ENCODE data around the gene RPS8. TPM values are rescaled to one million over a fixed set of nuclear protein-coding genes. Genes with fewer than 3 reads are reported as not detected.
A peak's percentile ranks its signal among the peaks of the same experiment; 100 is the strongest.
"Not testable (repeated sequence)": the region's sequence is repeated elsewhere in the genome, so short reads cannot be mapped to it uniquely, and the experiment has no call there.

The RPS8 gene
- polyA plus RNA-seq, 3 donors = 2,201 to 2,252 (median 2,214) TPM

- no peak for DNase-seq (ENCODE audit: low read depth in 3 of 3, low spot score in 2 of 3)
Measured at GRCh38 chr1:44817771-44818495, 42.6 kb downstream of the RPS8 start.

DNA sequence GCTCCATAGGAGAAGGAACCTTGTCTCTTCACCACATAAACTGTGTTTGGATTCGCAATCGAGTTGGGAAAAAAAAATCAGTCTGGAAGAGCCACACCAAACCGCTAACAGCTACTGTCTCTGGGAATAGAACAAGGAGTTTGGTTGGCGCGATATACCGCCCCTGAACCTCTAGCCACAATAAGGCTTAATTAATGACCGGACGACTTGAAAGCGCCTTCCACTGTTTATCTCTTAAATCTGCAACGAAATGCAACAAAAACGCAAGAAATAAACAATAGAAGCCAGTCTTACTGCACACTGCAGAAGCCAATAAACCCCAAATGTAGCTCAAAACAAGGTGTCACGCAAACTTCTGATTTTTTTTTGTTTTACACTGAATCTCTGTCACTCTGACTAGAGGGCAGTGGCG lies 43.9 kb downstream of the RPS8 start:
- DNase-seq (ENCODE audit: low read depth in 3 of 3, low spot score in 2 of 3) = no peak

- peak in 2 of 3 donors; percentile 78 to 92 for DNase-seq (ENCODE audit: low read depth in 3 of 3, low spot score in 2 of 3)
Measured at GRCh38 chr1:44819608-44820327, 44.4 kb downstream of the RPS8 start.

GRCh38 chr1:44820328-44821239 lies 45.2 kb downstream of the RPS8 start:
- no peak for DNase-seq (ENCODE audit: low read depth in 3 of 3, low spot score in 2 of 3)

DNA sequence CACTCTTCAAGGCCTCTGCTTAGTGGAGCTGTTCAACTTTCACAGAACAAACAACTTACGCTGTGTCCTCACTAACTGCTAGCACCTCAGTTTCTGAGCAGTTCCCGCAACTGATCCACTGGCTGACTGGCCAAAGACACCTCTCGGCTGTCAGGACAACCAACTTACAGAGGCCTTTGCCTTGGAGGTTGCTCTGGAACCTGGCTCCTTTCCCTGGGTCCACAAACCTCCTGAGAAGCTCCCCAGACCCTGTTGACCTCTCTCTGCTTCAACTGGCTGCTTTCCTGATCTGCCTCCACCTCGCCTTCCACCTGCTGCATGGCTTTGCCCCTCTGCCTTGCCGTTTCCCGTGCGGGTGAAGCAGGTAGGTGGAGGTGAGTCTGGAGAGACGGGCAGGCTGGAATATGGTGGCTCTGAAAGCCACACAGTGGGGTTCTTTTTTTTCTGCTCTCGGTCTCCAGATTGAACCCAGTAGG lies 45.9 kb downstream of the RPS8 start:
- no peak for DNase-seq (ENCODE audit: low read depth in 3 of 3, low spot score in 2 of 3)

DNA sequence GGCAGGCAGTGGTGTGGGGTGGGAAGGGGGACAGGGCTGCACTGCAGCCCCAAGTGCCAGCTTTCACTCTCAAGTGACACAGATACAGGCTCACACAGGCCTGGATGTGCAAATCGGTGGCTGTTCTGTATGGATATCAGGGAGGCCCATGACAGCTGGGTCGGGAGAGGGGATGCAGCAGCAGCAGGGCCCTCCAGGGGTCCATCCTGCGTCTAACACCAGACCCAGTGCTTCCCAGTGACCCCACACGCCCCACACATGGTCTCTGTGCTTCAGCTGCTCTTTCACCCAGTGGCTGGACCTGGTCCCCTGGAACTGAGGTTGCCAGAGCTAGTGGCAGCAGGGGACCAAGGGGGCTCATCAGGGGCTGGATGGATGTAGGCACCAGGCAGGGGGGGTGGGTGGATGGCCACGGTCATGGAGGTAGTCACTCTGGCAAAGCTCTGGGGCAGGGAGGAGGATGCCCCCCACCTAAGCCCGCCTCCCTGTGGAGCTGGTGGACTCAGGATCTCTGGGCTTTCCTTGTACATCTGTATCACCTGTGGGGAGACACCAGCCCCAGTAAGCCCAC lies 46.9 kb downstream of the RPS8 start:
- DNase-seq (ENCODE audit: low read depth in 3 of 3, low spot score in 2 of 3) = no peak

- DNase-seq (ENCODE audit: low read depth in 3 of 3, low spot score in 2 of 3) = no peak
Measured at GRCh38 chr1:44822981-44823451, 47.7 kb downstream of the RPS8 start.

GRCh38 chr1:44824392-44824791 lies 49.1 kb downstream of the RPS8 start:
- not testable (repeated sequence) for DNase-seq (ENCODE audit: low read depth in 3 of 3, low spot score in 2 of 3)

- DNase-seq (ENCODE audit: low read depth in 3 of 3, low spot score in 2 of 3) = no peak
Measured at GRCh38 chr1:44826375-44827196, 51.2 kb downstream of the RPS8 start.

DNA sequence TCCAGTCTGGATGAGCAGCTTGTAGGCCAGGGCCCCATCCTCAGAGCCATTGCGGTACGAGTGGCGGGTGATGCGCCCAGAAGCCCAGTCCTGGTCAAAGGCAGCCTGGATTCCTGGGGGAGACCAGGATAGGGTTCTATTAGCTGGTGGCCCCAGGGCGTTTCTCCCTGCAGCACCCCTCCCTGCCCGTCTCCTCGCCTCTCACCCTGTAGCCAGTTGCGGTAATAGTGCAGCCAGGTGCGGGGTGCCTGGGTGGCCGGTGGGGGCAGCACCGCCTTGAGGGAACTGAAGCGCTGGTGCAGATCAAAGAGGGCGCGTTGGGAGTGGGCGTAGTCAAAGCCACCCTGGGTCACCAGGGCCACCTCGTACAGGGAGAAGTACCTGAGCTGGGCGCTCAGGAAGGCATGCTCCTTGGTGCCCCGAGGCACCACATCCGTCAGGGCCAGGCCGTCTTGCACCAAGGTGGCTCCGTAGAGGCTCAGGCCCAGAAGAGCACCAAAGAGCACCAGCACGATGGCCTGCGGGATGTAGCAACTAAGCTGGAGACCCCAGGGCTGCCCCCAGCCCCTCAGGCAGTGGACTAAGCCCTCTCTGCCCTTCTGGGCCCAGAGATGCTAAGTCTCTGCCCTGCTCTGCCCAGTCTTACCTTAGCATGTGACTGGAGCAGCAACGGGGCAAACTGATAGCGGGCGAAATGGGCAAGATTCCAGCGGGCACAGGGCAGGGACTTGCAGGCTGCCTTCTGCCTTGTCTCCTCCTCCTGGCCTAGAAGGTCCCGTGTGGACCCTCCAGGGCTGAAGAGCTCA lies 52.1 kb downstream of the RPS8 start:
- DNase-seq (ENCODE audit: low read depth in 3 of 3, low spot score in 2 of 3) = no peak

GRCh38 chr1:44828003-44828651 lies 52.8 kb downstream of the RPS8 start:
- DNase-seq (ENCODE audit: low read depth in 3 of 3, low spot score in 2 of 3) = no peak

Other genes with a start within 250 kb of the RPS8 start
- gene TMEM53, start 101.1 kb upstream of the RPS8 start, polyA plus RNA-seq (ENCODE audit: insufficient read length in 3 of 3) = 10 to 100 TPM; 12.7 to 12.9 (median 12.8) TPM
- gene ARMH1, start 100.8 kb upstream of the RPS8 start, polyA plus RNA-seq (ENCODE audit: insufficient read length in 3 of 3) = 1 to 10 TPM; 2.9 to 8.6 (median 5.6) TPM
- 1 to 10 TPM in 1 of 3 donors, not detected in 2; 2.9 TPM for gene RNU5D-1, start 44.4 kb upstream of the RPS8 start, polyA plus RNA-seq (ENCODE audit: insufficient read length in 3 of 3)
- gene KIF2C, start 35.7 kb upstream of the RPS8 start, polyA plus RNA-seq (ENCODE audit: insufficient read length in 3 of 3) = 10 to 100 TPM; 25.8 to 29.6 (median 27.4) TPM
- 1 to 10 TPM in 1 of 3 donors, under 1 TPM in 2; 0.68 to 1.0 (median 0.89) TPM for gene BEST4, start 12.6 kb downstream of the RPS8 start, polyA plus RNA-seq (ENCODE audit: insufficient read length in 3 of 3)
- 1 to 10 TPM; 5.1 to 6.1 (median 5.2) TPM for gene PLK3, start 24.8 kb downstream of the RPS8 start, polyA plus RNA-seq (ENCODE audit: insufficient read length in 3 of 3)
- not detected for gene DYNLT4, start 31.8 kb downstream of the RPS8 start, polyA plus RNA-seq (ENCODE audit: insufficient read length in 3 of 3)
- gene BTBD19, start 33.0 kb downstream of the RPS8 start, polyA plus RNA-seq (ENCODE audit: insufficient read length in 3 of 3) = 1 to 10 TPM; 6.8 to 9.1 (median 7.4) TPM
- 1 to 10 TPM; 2.9 to 3.3 (median 3.2) TPM for gene PTCH2, start 67.7 kb downstream of the RPS8 start, polyA plus RNA-seq (ENCODE audit: insufficient read length in 3 of 3)
- 10 to 100 TPM; 35.8 to 41.8 (median 36.0) TPM for gene EIF2B3, start 211.1 kb downstream of the RPS8 start, polyA plus RNA-seq (ENCODE audit: insufficient read length in 3 of 3)
- 10 to 100 TPM; 31.1 to 31.9 (median 31.6) TPM for gene HECTD3, start 235.8 kb downstream of the RPS8 start, polyA plus RNA-seq (ENCODE audit: insufficient read length in 3 of 3)
- 100 to 1,000 TPM; 107 to 112 (median 108) TPM for gene UROD, start 236.7 kb downstream of the RPS8 start, polyA plus RNA-seq (ENCODE audit: insufficient read length in 3 of 3)